A549 treated with RU486 at 1 μM for 4 hours (cell line): Measurements from ENCODE around the gene FOLR3. TPM values are rescaled to one million over a fixed set of nuclear protein-coding genes. Genes with fewer than 3 reads are reported as not detected.

ENCODE experiments used
- total RNA-seq: library from RNA; stranded (reverse); fragments of 200-300 nt; extraction: Qiagen RNA extraction; gene quantifications from 5 replicates; pipeline ENCODE4 v1.2.3, GENCODE V29; 2022; ENCODE audit warnings: low read depth

The FOLR3 gene
- total RNA-seq: 0.17 to 0.70 TPM (median 0.22 TPM) in 3 of 5 replicates, not detected in the others

DNA sequence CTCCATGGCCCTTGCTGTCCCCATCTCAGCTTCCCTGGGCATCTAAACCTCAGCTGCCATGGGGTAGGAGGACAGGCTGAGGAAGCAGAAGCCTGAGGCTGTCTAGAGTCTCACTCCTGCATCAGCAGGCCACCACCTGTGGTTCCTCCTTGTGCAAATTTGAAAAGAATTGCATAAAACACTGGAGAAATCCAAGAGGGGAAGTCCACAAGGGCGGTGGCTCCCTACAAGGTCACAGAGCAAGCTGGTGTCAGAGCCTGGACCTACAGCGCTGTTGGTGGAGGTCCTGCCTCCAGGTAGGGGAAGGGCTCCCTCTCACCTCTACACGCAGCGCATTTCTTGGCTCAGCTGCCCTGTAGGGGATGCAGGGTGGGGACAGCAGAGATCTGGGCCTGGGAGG, at the start of gene FOLR3:
TSS of gene FOLR3 (plus strand) at position 253 of the 400 bp plus-strand sequence. CDS start 228 bp downstream, outside the sequence.

DNA sequence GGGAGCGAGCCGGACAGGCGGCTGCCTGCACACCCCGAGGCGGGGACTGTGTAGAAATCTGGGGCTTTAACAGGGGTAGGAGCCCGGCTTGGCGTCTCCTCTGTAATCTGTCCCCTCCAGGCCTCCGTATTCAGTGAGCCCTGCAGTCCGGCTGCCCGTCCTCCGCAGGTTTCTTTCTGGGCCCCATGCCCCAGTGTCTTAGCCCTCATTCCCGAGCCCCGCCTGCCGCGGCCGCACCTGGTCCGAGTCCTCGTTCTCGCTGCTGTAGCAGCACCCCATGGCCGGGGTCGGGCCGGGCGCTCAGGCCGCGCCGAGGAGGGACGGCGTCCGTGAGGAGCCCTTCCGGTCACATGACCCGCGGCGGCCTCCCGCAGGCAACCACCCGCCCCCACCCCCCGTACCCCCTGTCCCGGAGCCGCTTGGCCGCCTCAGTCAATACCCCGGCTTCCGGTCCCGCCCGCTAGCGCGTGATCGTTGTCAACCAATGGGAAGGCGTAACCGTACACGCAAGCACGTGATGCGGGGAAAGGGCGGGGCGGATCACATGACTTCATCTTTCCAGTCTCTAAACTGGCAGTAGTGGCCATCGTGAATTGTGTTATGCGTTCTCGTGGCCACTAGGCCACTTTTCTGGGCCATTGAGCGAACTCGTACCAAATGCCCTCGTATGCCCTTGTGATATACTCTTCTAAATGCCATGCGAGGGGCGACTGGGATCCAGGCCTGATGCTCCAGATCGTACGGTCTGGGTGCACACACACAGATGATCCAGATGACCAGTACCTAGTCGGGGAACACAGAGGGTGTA, 32.4 kb upstream of the FOLR3 start, which contains the start of gene LAMTOR1:
TSS of gene LAMTOR1 (minus strand) at position 352 of the 808 bp plus-strand sequence. CDS start at position 279, 73 bp downstream.

DNA sequence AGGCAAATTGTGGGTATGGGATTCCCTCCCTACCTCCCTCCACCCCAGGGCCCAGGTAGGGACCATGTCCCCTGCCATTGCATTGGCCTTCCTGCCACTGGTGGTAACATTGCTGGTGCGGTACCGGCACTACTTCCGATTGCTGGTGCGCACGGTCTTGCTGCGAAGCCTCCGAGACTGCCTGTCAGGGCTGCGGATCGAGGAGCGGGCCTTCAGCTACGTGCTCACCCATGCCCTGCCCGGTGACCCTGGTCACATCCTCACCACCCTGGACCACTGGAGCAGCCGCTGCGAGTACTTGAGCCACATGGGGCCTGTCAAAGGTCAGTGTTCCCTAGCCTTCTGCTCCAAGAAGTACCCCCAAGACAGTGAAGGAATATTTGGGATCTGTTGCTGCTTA, 29.6 kb upstream of the FOLR3 start, which contains the start of gene TOMT:
TSS of gene TOMT (plus strand) at position 37 of the 400 bp plus-strand sequence. CDS start at position 65, 28 bp downstream.

DNA sequence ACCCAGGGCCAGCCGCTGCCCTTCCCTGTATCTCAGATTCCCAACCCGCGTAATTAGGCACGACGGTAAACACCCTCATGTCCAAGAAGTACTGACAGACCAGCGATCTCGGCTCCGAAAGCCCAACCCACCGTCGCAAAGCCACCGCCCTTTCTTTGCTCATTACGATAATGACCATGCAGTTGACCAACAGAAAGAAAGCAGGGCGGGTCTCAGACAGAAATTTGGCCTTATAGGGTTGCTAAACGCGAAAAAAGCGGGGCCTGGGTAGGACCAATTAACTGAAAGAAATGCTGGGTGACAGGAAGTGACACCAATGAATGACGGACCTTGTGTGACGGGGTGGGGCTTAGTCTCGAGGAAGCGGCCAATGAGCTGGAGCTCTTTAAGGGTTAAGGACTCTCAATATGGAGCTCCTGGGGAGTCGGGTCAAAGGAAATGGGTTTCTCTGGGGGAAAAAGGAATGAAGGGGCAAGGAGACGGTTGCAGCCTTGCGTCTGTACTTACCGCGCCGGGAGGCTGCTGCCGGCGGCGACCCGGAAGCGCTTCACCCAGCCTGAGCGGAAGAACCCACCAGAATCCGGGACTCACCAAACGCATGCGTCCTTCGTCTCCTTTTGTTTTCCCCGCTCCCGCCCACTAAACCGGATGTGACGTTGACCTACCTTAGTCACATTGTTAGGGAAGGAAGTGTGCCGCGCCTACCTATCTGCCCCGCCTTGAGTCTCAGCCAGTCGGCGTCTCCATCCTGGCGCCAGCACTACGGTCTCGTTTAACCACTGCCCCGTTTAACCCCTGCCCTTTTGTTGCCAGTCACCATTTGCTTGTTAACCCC, 23.2 kb upstream of the FOLR3 start, which contains the start of gene ANAPC15:
TSS of gene ANAPC15 (minus strand) at position 553 of the 835 bp plus-strand sequence. CDS start 1,419 bp downstream, outside the sequence.

Other genes starting within 250 kb of the FOLR3 start
- 2.5 to 4.1 TPM (median 3.6 TPM) in 5 replicates for gene XNDC1N, start 207.1 kb upstream of the FOLR3 start, total RNA-seq
- 52.5 to 58.0 TPM (median 55.1 TPM) in 5 replicates for gene RNF121, start 206.7 kb upstream of the FOLR3 start, total RNA-seq
- gene IL18BP, start 136.8 kb upstream of the FOLR3 start, total RNA-seq: 3.6 to 4.9 TPM (median 4.2 TPM) in 5 replicates
- gene NUMA1, start 55.2 kb upstream of the FOLR3 start, total RNA-seq: 56.8 to 73.1 TPM (median 68.2 TPM) in 5 replicates
- 7.0 to 14.6 TPM (median 7.8 TPM) in 5 replicates for gene LRRC51, start 54.9 kb upstream of the FOLR3 start, total RNA-seq
- gene LAMTOR1, start 32.4 kb upstream of the FOLR3 start, total RNA-seq: 119 to 171 TPM (median 141 TPM) in 5 replicates
- gene TOMT, start 29.8 kb upstream of the FOLR3 start, total RNA-seq: not detected in 5 replicates
- gene ANAPC15, start 23.0 kb upstream of the FOLR3 start, total RNA-seq: 77.9 to 99.4 TPM (median 91.3 TPM) in 5 replicates
- gene FOLR1, start 56.4 kb downstream of the FOLR3 start, total RNA-seq: not detected in 5 replicates
- gene FOLR2, start 81.1 kb downstream of the FOLR3 start, total RNA-seq: not detected in 5 replicates
- 57.2 to 83.7 TPM (median 69.6 TPM) in 5 replicates for gene INPPL1, start 89.0 kb downstream of the FOLR3 start, total RNA-seq
- gene PHOX2A, start 108.5 kb downstream of the FOLR3 start, total RNA-seq: not detected in 5 replicates